Thyroid gland (tissue), 4 donors: ENCODE data around the gene OR7A17. TPM values are rescaled to one million over a fixed set of nuclear protein-coding genes. Genes with fewer than 3 reads are reported as not detected.

Experiments
- DNase-seq, 2 donors: peaks; one replicate each; pipeline ENCODE4 v3.0.0-alpha.2; 2019
- H3K27ac ChIP-seq, 3 donors: fragments of 200-600 bp; sonication (generic); 1 replicate in 2 of 3; 2 replicates in 1 of 3; pipeline ENCODE4 v1.5.1; 2016 to 2019; ENCODE audit warnings: mild to moderate bottlenecking in 1 of 3, moderate library complexity in 1 of 3
- H3K27me3 ChIP-seq: fragments of 200-600 bp; sonication (generic); one replicate; pipeline ENCODE4 v1.5.1; 2019
- H3K36me3 ChIP-seq, 2 donors: fragments of 200-600 bp; sonication (generic); one replicate each; pipeline ENCODE4 v1.5.1; 2016 to 2019
- H3K4me1 ChIP-seq, 2 donors: fragments of 200-600 bp; sonication (generic); one replicate each; pipeline ENCODE4 v1.5.1; 2017 to 2019
- H3K4me3 ChIP-seq, 3 donors: fragments of 200-600 bp; sonication (generic); replicated peaks in 1 of 3; 1 replicate in 2 of 3; 2 replicates in 1 of 3; pipeline ENCODE4 v1.5.1; 2016; ENCODE audit warnings: mild to moderate bottlenecking in 1 of 3
- H3K9me3 ChIP-seq: fragments of 200-600 bp; sonication (generic); one replicate; pipeline ENCODE4 v1.5.1; 2017
- POLR2A ChIP-seq, 2 donors: fragments of 450-650 bp; IDR thresholded peaks; one replicate each; pipeline ENCODE4 v1.6.1; 2017; ENCODE audit warnings: antibody characterized with exemption in 2 of 2, mild to moderate bottlenecking in 2 of 2, moderate library complexity in 1 of 2
- WGBS, 2 donors: methylation state at CpG; one replicate each; pipeline ENCODE4 v1.1.5; 2017; 5-methylcytosine and 5-hydroxymethylcytosine counted together
- intact Hi-C: fragments of 100-400 bp; cut with DNase I; formaldehyde crosslinking; loops from one replicate; pipeline ENCODE4 v1.15.1; 2023
- total RNA-seq, 4 donors: library from RNA; depleted of rRNA; stranded (reverse); fragments of >200 nt; gene quantifications; one replicate each; pipeline ENCODE4 v1.2.3, GENCODE V29; 2016
- TF ChIP-seq, protein P1 (sequence below), 6 experiments: fragments of 200-600 bp in 3 of 6; fragments of 450-650 bp in 3 of 6; sonication (generic) in 3 of 6; IDR thresholded peaks; one replicate each; pipeline ENCODE4 v1.5.1; 2016 to 2019; ENCODE audit warnings: antibody characterized with exemption in 6 of 6, mild to moderate bottlenecking in 2 of 6, inconsistent platforms in 1 of 6, moderate library complexity in 1 of 6

Gene OR7A17
- total RNA-seq, 4 donors from 2014 or later, result not detected

- DNase-seq, result no peak
- no peaks in the 10 kb centered on the region for H3K4me1 ChIP-seq
- no peaks in the 10 kb centered on the region for H3K36me3 ChIP-seq
- no peak overlapping the region for H3K27ac ChIP-seq
- intact Hi-C loops, result no loop called here
- no peak overlapping the region for H3K4me3 ChIP-seq
- no peaks in the 10 kb centered on the region for H3K9me3 ChIP-seq
- TF ChIP-seq POLR2A (IDR thresholded peaks at IDR 0.05), result no peak
- TF ChIP-seq, protein P1, sequence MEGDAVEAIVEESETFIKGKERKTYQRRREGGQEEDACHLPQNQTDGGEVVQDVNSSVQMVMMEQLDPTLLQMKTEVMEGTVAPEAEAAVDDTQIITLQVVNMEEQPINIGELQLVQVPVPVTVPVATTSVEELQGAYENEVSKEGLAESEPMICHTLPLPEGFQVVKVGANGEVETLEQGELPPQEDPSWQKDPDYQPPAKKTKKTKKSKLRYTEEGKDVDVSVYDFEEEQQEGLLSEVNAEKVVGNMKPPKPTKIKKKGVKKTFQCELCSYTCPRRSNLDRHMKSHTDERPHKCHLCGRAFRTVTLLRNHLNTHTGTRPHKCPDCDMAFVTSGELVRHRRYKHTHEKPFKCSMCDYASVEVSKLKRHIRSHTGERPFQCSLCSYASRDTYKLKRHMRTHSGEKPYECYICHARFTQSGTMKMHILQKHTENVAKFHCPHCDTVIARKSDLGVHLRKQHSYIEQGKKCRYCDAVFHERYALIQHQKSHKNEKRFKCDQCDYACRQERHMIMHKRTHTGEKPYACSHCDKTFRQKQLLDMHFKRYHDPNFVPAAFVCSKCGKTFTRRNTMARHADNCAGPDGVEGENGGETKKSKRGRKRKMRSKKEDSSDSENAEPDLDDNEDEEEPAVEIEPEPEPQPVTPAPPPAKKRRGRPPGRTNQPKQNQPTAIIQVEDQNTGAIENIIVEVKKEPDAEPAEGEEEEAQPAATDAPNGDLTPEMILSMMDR (IDR thresholded peaks at IDR 0.05), result no peak
- WGBS, 2 donors, result 78 to 79% methylated on average over 5 of the region's 5 CpGs
- no peaks in the 10 kb centered on the region for H3K27me3 ChIP-seq
Measured at GRCh38 chr19:14868497-14868896, 17.4 kb downstream of the OR7A17 start.

DNA sequence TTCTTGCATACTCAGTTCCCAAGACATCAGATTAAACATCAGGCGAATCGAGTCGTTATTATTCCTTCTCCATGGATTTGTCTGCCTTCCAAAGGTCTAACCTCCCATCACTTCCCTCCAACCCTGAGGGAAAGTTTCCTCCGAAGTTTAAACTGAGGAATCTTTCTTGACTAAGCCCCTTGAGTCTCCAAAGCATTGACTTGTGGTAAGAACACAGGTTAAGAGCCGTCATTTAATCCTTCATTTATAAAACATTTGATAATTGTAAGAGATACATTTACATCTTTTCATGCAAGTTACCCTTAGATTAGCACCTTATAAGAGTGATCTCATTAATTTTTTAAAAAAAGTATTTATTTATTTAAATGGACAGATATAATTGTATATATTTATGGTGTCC, 37.1 kb downstream of the OR7A17 start, which contains the start of gene OR7A10:
Gene OR7A10 (minus strand): TSS at position 101 of the 400 bp plus-strand sequence. CDS start 7,045 bp downstream, outside the sequence.
- no peak within 1 kb of the TSS for H3K27ac ChIP-seq
- H3K27me3 ChIP-seq, result no peaks in the 10 kb centered on the region
- H3K4me3 ChIP-seq, result no peak within 1 kb of the TSS
- 75 to 82% methylated on average over 5 of the region's 5 CpGs for WGBS, 2 donors
- TF ChIP-seq POLR2A (IDR thresholded peaks at IDR 0.05), result no peak
- TF ChIP-seq, protein P1 (IDR thresholded peaks at IDR 0.05), result no peak
- no peak for DNase-seq
- no peaks in the 10 kb centered on the region for H3K36me3 ChIP-seq
- H3K9me3 ChIP-seq, result no peaks in the 10 kb centered on the region
- H3K4me1 ChIP-seq, result no peaks in the 10 kb centered on the region
- intact Hi-C loops, result no loop called here

GRCh38 chr19:14843578-14843977, 42.4 kb downstream of the OR7A17 start:
- Histone ChIP-seq H3K27ac (no peak overlapping the region), H3K36me3 (no peaks in the 10 kb centered on the region), H3K4me3 (no peak overlapping the region), H3K9me3 (no peaks in the 10 kb centered on the region), H3K27me3 (no peaks in the 10 kb centered on the region), H3K4me1 (no peaks in the 10 kb centered on the region)
- no peak for DNase-seq
- WGBS, 2 donors, result 60 to 67% methylated on average over 6 of the region's 6 CpGs
- TF ChIP-seq, protein P1 (IDR thresholded peaks at IDR 0.05), result no peak
- intact Hi-C loops, result no loop called here

GRCh38 chr19:14843169-14843568, 42.8 kb downstream of the OR7A17 start:
- no peak for TF ChIP-seq POLR2A (IDR thresholded peaks at IDR 0.05)
- TF ChIP-seq, protein P1 (IDR thresholded peaks at IDR 0.05), result no peak
- H3K4me1 ChIP-seq, result no peaks in the 10 kb centered on the region
- H3K27me3 ChIP-seq, result no peaks in the 10 kb centered on the region
- no peak for DNase-seq
- no peaks in the 10 kb centered on the region for H3K9me3 ChIP-seq
- H3K36me3 ChIP-seq, result no peaks in the 10 kb centered on the region
- 34 to 55% methylated on average over 2 of the region's 2 CpGs for WGBS, 2 donors
- intact Hi-C loops, result no loop called here
- H3K4me3 ChIP-seq, result no peak overlapping the region
- no peak overlapping the region for H3K27ac ChIP-seq

GRCh38 chr19:14840206-14840605, 45.7 kb downstream of the OR7A17 start:
- no peak overlapping the region for H3K27ac ChIP-seq
- no peaks in the 10 kb centered on the region for H3K36me3 ChIP-seq
- no peaks in the 10 kb centered on the region for H3K9me3 ChIP-seq
- H3K4me1 ChIP-seq, result no peaks in the 10 kb centered on the region
- intact Hi-C loops, result no loop called here
- no peak for DNase-seq
- TF ChIP-seq, protein P1 (IDR thresholded peaks at IDR 0.05), result no peak
- no peak for TF ChIP-seq POLR2A (IDR thresholded peaks at IDR 0.05)
- no peaks in the 10 kb centered on the region for H3K27me3 ChIP-seq
- 35 to 41% methylated on average over 1 of the region's 1 CpG for WGBS, 2 donors
- no peak overlapping the region for H3K4me3 ChIP-seq
